Liver (tissue), 9 donors: ENCODE measurements around the gene TMEM94. TPM values are rescaled to one million over a fixed set of nuclear protein-coding genes. Genes with fewer than 3 reads are reported as not detected.

ENCODE experiments used
- DNase-seq: peaks from one replicate; pipeline ENCODE4 v3.0.0-alpha.2; 2017; ENCODE audit warnings: low spot score
- H3K27ac ChIP-seq, 2 donors: one replicate each; pipeline ENCODE4 v1.7.0; 2013; ENCODE audit warnings: inconsistent platforms in 2 of 2, low read length in 2 of 2, control low read depth in 1 of 2, low read depth in 1 of 2, mild to moderate bottlenecking in 1 of 2
- H3K27me3 ChIP-seq, 4 donors: one replicate each; pipeline versions ENCODE4 v1.6.1 to v1.7.0; 2013; ENCODE audit warnings: low read length in 3 of 4, inconsistent platforms in 1 of 4, mild to moderate bottlenecking in 1 of 4, moderate library complexity in 1 of 4; ENCODE audit not compliant: control insufficient read depth in 4 of 4, insufficient read depth in 4 of 4
- H3K36me3 ChIP-seq, 4 donors: one replicate each; pipeline versions ENCODE4 v1.6.1 to v1.7.0; 2013; ENCODE audit warnings: low read length in 3 of 4, mild to moderate bottlenecking in 3 of 4, low read depth in 1 of 4, moderate library complexity in 1 of 4; ENCODE audit not compliant: control insufficient read depth in 4 of 4, insufficient read depth in 3 of 4
- H3K4me1 ChIP-seq, 4 donors: one replicate each; pipeline versions ENCODE4 v1.6.1 to v1.7.0; 2013; ENCODE audit warnings: low read length in 3 of 4, mild to moderate bottlenecking in 3 of 4, moderate library complexity in 1 of 4; ENCODE audit not compliant: control insufficient read depth in 4 of 4, insufficient read depth in 4 of 4
- H3K4me3 ChIP-seq, 3 donors: one replicate each; pipeline versions ENCODE4 v1.6.1 to v1.7.0; 2013; ENCODE audit warnings: low read length in 3 of 3, control low read depth in 1 of 3, low read depth in 1 of 3, mild to moderate bottlenecking in 1 of 3
- H3K9ac ChIP-seq, 2 donors: one replicate each; pipeline ENCODE4 v1.7.0; 2013; ENCODE audit warnings: low read length in 2 of 2, mild to moderate bottlenecking in 2 of 2, moderate library complexity in 2 of 2, control low read depth in 1 of 2, low read depth in 1 of 2
- H3K9me3 ChIP-seq, 4 donors: one replicate each; pipeline versions ENCODE4 v1.6.1 to v1.7.0; 2013; ENCODE audit warnings: low read length in 3 of 4; ENCODE audit not compliant: control insufficient read depth in 4 of 4
- CTCF ChIP-seq: fragments of 150-350 bp; IDR thresholded peaks from 2 replicates; pipeline ENCODE4 v1.5.1; 2017; ENCODE audit warnings: improper control_type of control experiment, low read depth, low read length; ENCODE audit not compliant: missing input control
- EGR1 ChIP-seq, 2 donors: IDR thresholded peaks; 2 replicates each; pipeline ENCODE4 v1.6.1; 2016 to 2018; ENCODE audit warnings: antibody characterized with exemption in 2 of 2, low read depth in 2 of 2
- FOXA1 ChIP-seq: IDR thresholded peaks from 2 replicates; pipeline ENCODE4 v1.6.1; 2016; ENCODE audit warnings: antibody characterized with exemption
- HNF4A ChIP-seq, 2 donors: conservative IDR thresholded peaks; 2 replicates each; pipeline ENCODE4 v1.6.1; 2016; ENCODE audit warnings: antibody characterized with exemption in 2 of 2, mild to moderate bottlenecking in 2 of 2
- HNF4G ChIP-seq: IDR thresholded peaks from 2 replicates; pipeline ENCODE4 v1.6.1; 2016; ENCODE audit warnings: antibody characterized with exemption
- JUND ChIP-seq, 2 donors: IDR thresholded peaks; 2 replicates each; pipeline ENCODE4 v1.6.1; 2016; ENCODE audit warnings: antibody characterized with exemption in 2 of 2
- MAX ChIP-seq: IDR thresholded peaks from 2 replicates; pipeline ENCODE4 v1.6.1; 2016; ENCODE audit warnings: antibody characterized with exemption
- REST ChIP-seq: IDR thresholded peaks from 2 replicates; pipeline ENCODE4 v1.6.1; 2016; ENCODE audit warnings: antibody characterized with exemption, mild to moderate bottlenecking
- RXRA ChIP-seq, 2 donors: IDR thresholded peaks; 2 replicates each; pipeline ENCODE4 v1.6.1; 2017 to 2018; ENCODE audit warnings: antibody characterized with exemption in 2 of 2, mild to moderate bottlenecking in 1 of 2
- TAF1 ChIP-seq: conservative IDR thresholded peaks from 2 replicates; pipeline ENCODE4 v1.6.1; 2016; ENCODE audit warnings: antibody characterized with exemption, mild to moderate bottlenecking
- ZBTB33 ChIP-seq: IDR thresholded peaks from 2 replicates; pipeline ENCODE4 v1.6.1; 2016; ENCODE audit warnings: antibody characterized with exemption
- WGBS: extraction: QIAGEN DNeasy Blood & Tissue Kit; methylation state at CpG from one replicate; pipeline ENCODE4 v1.1.7; 2013; 5-methylcytosine and 5-hydroxymethylcytosine counted together
- polyA plus RNA-seq, 2 donors: library from polyadenylated mRNA; stranded (reverse) in 1 of 2; unstranded in 1 of 2; fragments of 200-250 nt in 1 of 2; fragments of >200 nt in 1 of 2; fragmentation: Nextera tagmentation in 1 of 2; extraction: Ambion mirVana in 1 of 2; gene quantifications; one replicate each; pipeline versions ENCODE4 v1.2.1 to v1.2.3, GENCODE V29; 2013 to 2015
- total RNA-seq, 2 donors: library from RNA; depleted of rRNA; stranded (reverse); fragments of >200 nt; gene quantifications; one replicate each; pipeline ENCODE4 v1.2.3, GENCODE V29; 2014
- donor health status: healthy.
- donor health status: healthy.
- donor health status: healthy.
- donor health status: healthy.
- donor health status: healthy.

TMEM94 gene
- total and polyA plus RNA-seq, 4 donors, result 15.6 to 31.0 (median 20.1) TPM

- Histone ChIP-seq H3K36me3 (peaks cover 0 to 3% (median 0%) of the 10 kb centered on the region in 4 donors), H3K4me3 (no peak overlapping the region), H3K4me1 (peaks cover 10 to 31% (median 19%) of the 10 kb centered on the region in 4 donors), H3K27me3 (no peaks in the 10 kb centered on the region), H3K27ac (no peak overlapping the region), H3K9ac (no peak overlapping the region), H3K9me3 (no peaks in the 10 kb centered on the region)
- no peak for DNase-seq
- no peak for TF ChIP-seq RXRA (IDR thresholded peaks at IDR 0.05)
- no peak for TF ChIP-seq CTCF
- TF ChIP-seq MAX, result no peak
- no peak for TF ChIP-seq HNF4A (conservative IDR thresholded peaks at IDR 0.05)
- no peak for TF ChIP-seq JUND (IDR thresholded peaks at IDR 0.05)
- TF ChIP-seq TAF1, result no peak
- TF ChIP-seq REST, result no peak
- TF ChIP-seq EGR1 (IDR thresholded peaks at IDR 0.05; ENCODE audit: low read depth in 2 of 2), result no peak
- no peak for TF ChIP-seq HNF4G
- TF ChIP-seq ZBTB33, result no peak
- 95% methylated on average over 33 of the region's 33 CpGs for WGBS
Observed at GRCh38 chr17:75521951-75522727, 65.7 kb downstream of the TMEM94 start.

- H3K27me3 ChIP-seq, result no peaks in the 10 kb centered on the region
- no peak overlapping the region for H3K27ac ChIP-seq
- 94% methylated on average over 7 of the region's 7 CpGs for WGBS
- H3K9ac ChIP-seq, result no peak overlapping the region
- H3K36me3 ChIP-seq, result peaks cover 0 to 3% (median 0%) of the 10 kb centered on the region in 4 donors
- H3K4me3 ChIP-seq, result no peak overlapping the region
- H3K9me3 ChIP-seq, result no peaks in the 10 kb centered on the region
- TF ChIP-seq ZBTB33 (no peak), FOXA1 (no peak), JUND (IDR thresholded peaks at IDR 0.05) (no peak)
- no peak for DNase-seq
- peaks cover 6 to 24% (median 16%) of the 10 kb centered on the region in 4 donors for H3K4me1 ChIP-seq
Observed at GRCh38 chr17:75523647-75524046, 67.2 kb downstream of the TMEM94 start.
